WTC11 (cell line): ENCODE measurements around the gene MARS2.
"Not testable (repeated sequence)": the region's sequence is repeated elsewhere in the genome, so short reads cannot be mapped to it uniquely, and the experiment has no call there.

ENCODE experiments used
- ARID4B ChIP-seq: sonication (generic); formaldehyde crosslinking; IDR thresholded peaks from 2 replicates; pipeline ENCODE4 v1.8.0; 2023; ENCODE audit warnings: missing genetic modification reagents, mild to moderate bottlenecking, borderline replicate concordance
- ATF1 ChIP-seq: sonication (generic); formaldehyde crosslinking; IDR thresholded peaks from 2 replicates; pipeline ENCODE4 v1.8.1; 2023; ENCODE audit warnings: mild to moderate bottlenecking, moderate library complexity, missing genetic modification reagents
- ATF3 ChIP-seq: sonication (generic); formaldehyde crosslinking; conservative IDR thresholded peaks from 2 replicates; pipeline ENCODE4 v1.8.1; 2022; ENCODE audit warnings: mild to moderate bottlenecking, missing genetic modification reagents
- ATF6 ChIP-seq: sonication (generic); formaldehyde crosslinking; IDR thresholded peaks from 2 replicates; pipeline ENCODE4 v1.8.1; 2023; ENCODE audit warnings: mild to moderate bottlenecking, missing genetic modification reagents
- CTCF ChIP-seq: fragments of 200-600 bp; IDR thresholded peaks from 2 replicates; pipeline ENCODE4 v1.8.0; 2022; ENCODE audit warnings: antibody characterized with exemption
- FOXP1 ChIP-seq: sonication (generic); formaldehyde crosslinking; IDR thresholded peaks from 2 replicates; pipeline ENCODE4 v1.8.0; 2022; ENCODE audit warnings: missing genetic modification reagents, mild to moderate bottlenecking, moderate library complexity, borderline replicate concordance
- FOXP4 ChIP-seq: sonication (generic); formaldehyde crosslinking; IDR thresholded peaks from 2 replicates; pipeline ENCODE4 v1.8.0; 2022; ENCODE audit warnings: mild to moderate bottlenecking, missing genetic modification reagents
- TEAD4 ChIP-seq: sonication (generic); formaldehyde crosslinking; IDR thresholded peaks from 2 replicates; pipeline ENCODE4 v1.8.0; 2022; ENCODE audit warnings: mild to moderate bottlenecking, missing genetic modification reagents
- USF1 ChIP-seq: sonication (generic); formaldehyde crosslinking; IDR thresholded peaks from 2 replicates; pipeline ENCODE4 v1.8.0; 2022; ENCODE audit warnings: mild to moderate bottlenecking, missing genetic modification reagents

GRCh38 chr2:197695206-197695605 is 10.0 kb upstream of the MARS2 start:
- not testable (repeated sequence) for TF ChIP-seq CTCF; ATF1; FOXP4 (CRISPR knock-in tag); USF1; TEAD4 (CRISPR knock-in tag); ATF3 (CRISPR knock-in tag); ATF6 (CRISPR knock-in tag); FOXP1 (CRISPR knock-in tag); ARID4B
